ENCODE measurements around the gene ITGA7. TPM values are rescaled to one million over a fixed set of nuclear protein-coding genes. Genes with fewer than 3 reads are reported as not detected.

ITGA7 gene
- total RNA-seq, 1 donor from 2014 or later, result 536 TPM

GRCh38 chr12:55685671-55686070 is 22.0 kb downstream of the ITGA7 start:
- DNase-seq (ENCODE audit: low spot score), result no peak

DNA sequence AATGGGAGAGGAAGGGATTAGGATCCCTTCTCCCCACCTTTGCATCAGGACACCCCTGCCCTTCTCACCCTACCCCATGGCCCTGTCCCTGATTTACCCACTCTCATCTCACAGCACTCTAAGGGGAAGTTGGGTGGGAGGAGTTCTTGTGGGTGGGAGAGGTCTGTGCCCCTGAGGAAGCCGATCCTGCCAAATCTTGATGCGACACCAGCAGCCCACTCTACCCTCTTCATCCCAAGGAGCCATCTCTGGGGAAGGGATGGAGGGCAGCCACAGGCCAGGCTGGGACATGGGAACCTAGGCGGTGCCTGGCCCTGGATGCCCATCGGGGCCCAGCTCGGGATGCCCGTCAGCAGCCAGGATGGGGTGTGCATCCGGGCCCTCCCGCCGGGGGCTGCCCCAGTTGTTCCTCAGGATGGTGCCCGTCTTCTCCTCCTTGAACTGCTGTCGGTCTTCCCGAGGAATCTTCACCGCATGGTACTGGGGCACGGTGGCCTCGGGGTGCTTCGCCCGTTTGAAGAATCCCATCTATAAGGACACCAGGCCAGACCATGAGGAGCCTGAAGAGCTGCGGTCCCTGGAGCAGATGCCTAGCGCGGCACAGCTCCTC is 22.8 kb downstream of the ITGA7 start:
- peak; percentile 81 for DNase-seq (ENCODE audit: low spot score)

- peak; percentile 22 for DNase-seq (ENCODE audit: low spot score)
Measured at GRCh38 chr12:55683676-55684075, 24.0 kb downstream of the ITGA7 start.

DNA sequence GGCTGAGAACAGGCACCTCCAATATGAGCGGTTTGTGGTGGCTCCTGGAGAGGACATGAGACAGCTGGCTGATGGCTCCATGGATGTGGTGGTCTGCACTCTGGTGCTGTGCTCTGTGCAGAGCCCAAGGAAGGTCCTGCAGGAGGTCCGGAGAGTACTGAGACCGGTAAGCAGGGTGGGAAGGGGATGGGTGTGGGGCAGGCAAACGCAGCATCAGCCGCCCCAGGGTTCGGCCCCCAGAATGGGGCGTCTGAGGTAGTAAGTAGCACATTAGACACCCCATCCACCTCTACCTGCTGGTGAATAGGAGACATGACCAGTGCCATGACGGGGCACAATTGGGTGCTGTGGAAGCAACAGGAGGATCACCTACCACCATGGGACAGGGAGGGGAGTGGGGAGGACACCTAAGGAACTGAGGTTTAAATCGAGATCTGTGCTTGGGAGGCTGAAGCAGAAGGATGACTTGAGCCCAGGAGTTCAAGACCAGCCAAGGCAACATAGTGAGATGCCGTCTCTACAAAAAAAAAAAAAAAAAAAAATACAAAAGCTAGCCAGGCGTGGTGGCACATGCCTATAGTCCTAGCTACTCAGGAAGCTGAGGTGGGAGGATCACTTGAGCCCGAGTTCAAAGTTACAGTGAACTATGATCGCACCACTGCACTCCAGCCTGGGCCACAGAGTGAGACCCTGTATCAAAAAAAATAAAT is 25.5 kb downstream of the ITGA7 start:
- DNase-seq (ENCODE audit: low spot score), result peak; percentile 60

- peak; percentile 89 for DNase-seq (ENCODE audit: low spot score)
Measured at GRCh38 chr12:55681142-55682077, 26.3 kb downstream of the ITGA7 start.

DNA sequence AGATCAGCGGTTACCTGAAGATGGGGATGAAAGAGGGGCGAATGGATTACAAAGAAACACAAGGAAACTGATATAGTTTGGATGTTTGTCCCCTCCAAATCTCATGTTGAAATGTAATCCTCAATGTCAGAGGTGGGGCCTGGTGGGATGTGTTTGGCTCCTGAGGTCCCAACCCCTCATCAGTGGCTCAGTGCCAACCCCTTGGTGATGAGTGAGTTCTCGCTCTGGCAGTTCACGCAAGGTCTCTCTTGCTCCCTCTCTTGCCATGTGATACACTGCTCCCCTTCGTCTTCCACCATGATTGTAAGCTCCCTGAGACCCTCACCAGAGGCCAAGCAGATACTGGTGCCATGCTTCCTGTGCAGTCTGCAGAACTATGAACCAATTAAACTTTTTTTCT is 28.0 kb downstream of the ITGA7 start:
- DNase-seq (ENCODE audit: low spot score), result peak; percentile 49

GRCh38 chr12:55676707-55677106 is 31.0 kb downstream of the ITGA7 start:
- no peak for DNase-seq (ENCODE audit: low spot score)

DNA sequence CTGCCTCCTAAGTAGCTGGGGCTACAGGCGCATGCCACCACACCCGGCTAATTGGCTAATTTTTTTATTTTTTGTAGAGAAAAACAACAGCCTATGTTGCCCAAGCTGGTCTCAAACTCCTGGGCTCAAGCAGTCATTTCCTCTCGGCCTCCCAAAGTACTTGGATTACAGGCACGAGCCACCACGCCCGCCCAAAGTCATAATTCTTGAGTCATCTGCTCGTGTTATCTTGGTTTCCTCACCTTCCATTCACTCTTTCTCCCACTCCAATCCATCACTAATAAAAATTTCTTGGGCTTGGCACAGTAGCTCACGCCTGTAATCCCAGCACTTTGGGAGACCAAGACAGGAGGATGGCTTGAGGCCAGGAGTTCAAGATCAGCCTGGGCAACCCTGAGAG is 32.0 kb downstream of the ITGA7 start:
- no peak for DNase-seq (ENCODE audit: low spot score)

GRCh38 chr12:55673638-55674037 is 34.1 kb downstream of the ITGA7 start:
- no peak for DNase-seq (ENCODE audit: low spot score)

DNA sequence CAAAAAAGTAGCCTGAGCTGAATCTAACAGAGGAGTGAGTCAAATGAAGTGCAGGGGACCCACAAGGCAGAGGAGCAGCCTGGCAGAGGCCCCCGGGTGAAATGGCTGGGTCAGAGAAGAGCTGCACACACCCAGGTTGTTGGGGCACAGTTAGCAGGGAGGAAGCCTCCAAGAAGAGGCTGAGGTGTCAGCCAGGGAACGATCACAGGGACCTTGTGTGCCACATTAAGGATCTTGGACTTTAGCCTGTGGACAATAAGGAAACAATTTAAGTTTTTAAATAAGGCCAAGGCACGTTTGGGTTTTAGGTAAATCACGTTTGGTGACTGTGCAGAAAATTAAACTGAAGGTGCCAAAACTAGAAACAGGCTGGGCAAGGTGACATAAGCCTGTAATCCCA is 36.0 kb downstream of the ITGA7 start:
- DNase-seq (ENCODE audit: low spot score), result no peak

DNA sequence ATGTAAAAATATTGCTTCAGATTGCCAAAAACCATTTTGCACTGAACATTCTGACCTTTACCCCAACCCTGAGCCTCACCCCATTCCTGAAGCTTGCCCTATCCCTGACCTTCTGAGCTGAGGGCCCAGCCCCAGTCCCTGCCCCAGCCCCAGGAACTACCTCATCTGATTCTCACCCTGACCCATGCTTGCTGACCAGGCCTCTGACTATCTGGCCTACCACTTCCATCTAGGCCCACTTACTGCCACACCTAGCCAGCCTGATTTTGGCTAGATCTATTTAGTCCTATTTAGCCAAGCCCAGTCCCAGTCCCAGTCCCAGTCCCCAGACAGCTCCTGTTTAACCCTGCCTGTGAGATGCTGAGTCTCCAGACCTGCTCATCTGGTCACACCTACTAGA is 37.4 kb downstream of the ITGA7 start:
- DNase-seq (ENCODE audit: low spot score), result no peak

GRCh38 chr12:55666508-55666907 is 41.2 kb downstream of the ITGA7 start:
- no peak for DNase-seq (ENCODE audit: low spot score)

DNA sequence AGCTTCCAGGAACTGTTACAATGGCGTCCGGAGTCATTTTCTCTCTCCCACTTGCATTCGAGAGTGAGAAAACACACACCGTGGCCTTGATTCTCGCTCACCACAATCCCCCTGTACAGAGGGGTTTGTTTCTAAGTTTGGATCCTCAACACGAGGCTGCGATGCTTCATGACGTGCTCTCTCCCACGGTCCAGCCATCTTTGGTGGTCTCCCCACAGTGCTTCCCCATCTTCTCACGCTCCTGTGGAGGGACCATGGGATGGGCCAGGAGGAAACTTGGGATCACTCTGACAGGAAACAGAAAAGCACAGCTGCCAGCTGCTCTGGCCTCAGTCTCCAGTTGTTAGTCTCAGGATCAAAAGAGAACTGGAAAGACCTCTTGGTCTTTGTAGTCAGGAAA is 42.9 kb downstream of the ITGA7 start:
- DNase-seq (ENCODE audit: low spot score), result no peak

- no peak for DNase-seq (ENCODE audit: low spot score)
Measured at GRCh38 chr12:55663391-55663790, 44.3 kb downstream of the ITGA7 start.

DNA sequence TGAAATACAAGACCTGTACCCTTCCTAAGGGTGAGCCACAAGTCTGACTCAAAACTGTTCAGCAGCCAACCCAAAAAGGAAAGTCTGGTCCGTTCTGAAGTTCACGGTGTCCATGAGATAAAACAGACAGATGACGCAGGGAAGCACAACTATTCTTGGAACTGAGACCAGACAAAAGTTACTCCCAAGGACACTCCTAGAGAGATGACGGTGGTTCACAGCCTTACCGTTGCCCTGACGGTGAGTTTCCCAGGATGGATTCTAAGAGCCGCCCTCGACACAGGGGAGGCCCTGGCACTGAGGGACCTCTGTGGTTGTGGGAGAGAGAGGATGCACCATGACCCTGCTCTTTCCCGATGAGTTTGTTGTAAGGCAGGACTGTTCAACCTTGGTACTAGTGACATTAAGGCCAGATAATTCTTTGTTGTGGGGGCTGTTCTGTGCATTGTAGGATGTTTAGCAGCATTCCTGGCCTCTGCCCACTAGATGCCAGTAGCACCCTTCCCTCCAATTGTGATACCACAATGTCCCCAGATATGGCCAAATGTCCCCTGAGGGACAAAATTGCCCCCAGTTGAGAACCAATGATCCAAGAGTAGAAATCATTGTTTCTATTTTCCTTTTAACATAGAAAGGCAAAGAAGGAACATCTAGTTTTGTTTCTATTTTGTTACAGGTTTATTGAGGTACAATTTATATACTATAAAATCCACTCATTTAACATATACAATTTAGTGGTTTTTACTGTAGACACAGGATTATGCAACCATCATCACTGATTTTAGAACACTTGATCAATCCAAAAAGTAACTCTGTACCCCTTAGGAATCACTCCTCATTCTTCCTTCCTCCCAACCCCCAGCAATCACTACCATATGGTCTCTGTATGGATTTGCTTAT is 48.0 kb downstream of the ITGA7 start:
- no peak for DNase-seq (ENCODE audit: low spot score)

- DNase-seq (ENCODE audit: low spot score), result no peak
Measured at GRCh38 chr12:55658635-55659391, 48.9 kb downstream of the ITGA7 start.

DNA sequence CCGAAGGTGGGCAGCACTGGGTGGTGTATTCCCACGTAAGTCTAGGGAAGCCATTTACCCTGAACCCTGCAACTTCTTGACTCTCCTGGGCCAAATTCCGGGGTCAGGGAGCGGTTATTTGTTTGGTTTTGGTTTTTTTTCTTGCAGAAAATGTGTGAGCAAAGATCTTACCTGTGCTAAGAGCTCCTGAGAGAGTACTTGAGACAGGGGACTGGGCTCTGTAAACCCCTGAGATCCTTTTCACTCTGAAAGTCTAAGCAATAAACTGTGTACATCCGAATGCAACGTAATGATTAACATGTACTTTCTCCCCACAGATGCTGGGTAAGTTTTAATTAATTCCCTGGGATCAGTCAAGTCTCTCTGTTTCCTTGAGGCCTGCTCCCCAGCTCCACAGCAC is 49.5 kb downstream of the ITGA7 start:
- no peak for DNase-seq (ENCODE audit: low spot score)

GRCh38 chr12:55657212-55657611 is 50.5 kb downstream of the ITGA7 start:
- DNase-seq (ENCODE audit: low spot score), result no peak

- DNase-seq (ENCODE audit: low spot score), result no peak
Measured at GRCh38 chr12:55654511-55655214, 53.0 kb downstream of the ITGA7 start.

- DNase-seq (ENCODE audit: low spot score), result no peak
Measured at GRCh38 chr12:55653031-55653430, 54.7 kb downstream of the ITGA7 start.
